Measurements from ENCODE around the gene NOP10.

DNA sequence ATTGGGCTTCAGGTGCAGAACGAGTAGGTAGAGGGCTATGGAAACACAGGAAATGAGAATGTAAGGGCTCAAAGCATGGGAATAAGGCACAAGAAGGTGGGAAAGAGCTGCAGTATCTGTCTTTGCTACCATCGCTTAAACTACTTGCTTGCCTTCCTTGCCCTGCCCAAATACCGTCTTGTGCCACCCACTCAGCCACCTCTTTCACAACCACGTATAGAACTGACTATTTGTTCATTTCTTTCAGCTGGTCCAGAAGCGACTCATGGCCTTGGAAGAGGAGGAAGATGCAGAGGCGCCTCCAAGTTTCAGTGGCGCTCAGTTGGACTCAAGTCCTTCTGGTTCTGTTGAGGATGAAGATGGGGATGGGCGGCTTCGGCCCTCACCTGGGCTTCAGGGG is 12.3 kb upstream of the NOP10 start:
- TF ChIP-seq, protein P1, sequence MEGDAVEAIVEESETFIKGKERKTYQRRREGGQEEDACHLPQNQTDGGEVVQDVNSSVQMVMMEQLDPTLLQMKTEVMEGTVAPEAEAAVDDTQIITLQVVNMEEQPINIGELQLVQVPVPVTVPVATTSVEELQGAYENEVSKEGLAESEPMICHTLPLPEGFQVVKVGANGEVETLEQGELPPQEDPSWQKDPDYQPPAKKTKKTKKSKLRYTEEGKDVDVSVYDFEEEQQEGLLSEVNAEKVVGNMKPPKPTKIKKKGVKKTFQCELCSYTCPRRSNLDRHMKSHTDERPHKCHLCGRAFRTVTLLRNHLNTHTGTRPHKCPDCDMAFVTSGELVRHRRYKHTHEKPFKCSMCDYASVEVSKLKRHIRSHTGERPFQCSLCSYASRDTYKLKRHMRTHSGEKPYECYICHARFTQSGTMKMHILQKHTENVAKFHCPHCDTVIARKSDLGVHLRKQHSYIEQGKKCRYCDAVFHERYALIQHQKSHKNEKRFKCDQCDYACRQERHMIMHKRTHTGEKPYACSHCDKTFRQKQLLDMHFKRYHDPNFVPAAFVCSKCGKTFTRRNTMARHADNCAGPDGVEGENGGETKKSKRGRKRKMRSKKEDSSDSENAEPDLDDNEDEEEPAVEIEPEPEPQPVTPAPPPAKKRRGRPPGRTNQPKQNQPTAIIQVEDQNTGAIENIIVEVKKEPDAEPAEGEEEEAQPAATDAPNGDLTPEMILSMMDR (IDR thresholded peaks at IDR 0.05), result no peak
- TF ChIP-seq EP300 (IDR thresholded peaks at IDR 0.05) (no peak), ESRRA (IDR thresholded peaks at IDR 0.05; ENCODE audit: borderline replicate concordance, low read length) (no peak), POLR2A (IDR thresholded peaks at IDR 0.05; ENCODE audit: low read length) (no peak), EHMT2 (IDR thresholded peaks at IDR 0.05; ENCODE audit: low read depth) (no peak), RCOR1 (IDR thresholded peaks at IDR 0.05; ENCODE audit: low read depth, low read length) (no peak)

All from A549 (cell line).